ENCODE results near the gene SLC12A5.
"Not testable (repeated sequence)": the region's sequence is repeated elsewhere in the genome, so short reads cannot be mapped to it uniquely, and the experiment has no call there.

The SLC12A5 gene

DNA sequence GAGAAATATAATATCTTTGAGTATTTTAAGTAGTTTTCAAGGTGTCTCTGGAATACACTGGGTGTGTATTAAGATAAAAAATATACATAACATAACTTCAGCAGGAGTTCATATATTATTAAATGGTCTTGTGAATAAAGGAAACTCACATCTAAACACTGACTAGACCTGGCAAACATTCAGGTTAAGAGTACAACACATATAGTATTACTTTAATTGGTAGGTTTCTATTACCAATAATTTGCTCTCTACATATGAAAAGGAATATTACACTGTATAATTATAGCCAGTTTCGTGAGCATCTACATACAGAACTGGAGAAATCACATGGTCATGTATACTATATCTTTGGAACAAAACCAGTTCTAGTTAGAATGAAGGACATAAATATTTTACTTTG, 52.1 kb downstream of the SLC12A5 start:
- DNase-seq (ENCODE audit: low spot score), result no peak

GRCh38 chr20:46083101-46083500, 54.1 kb downstream of the SLC12A5 start:
- DNase-seq (ENCODE audit: low spot score), result no peak

DNA sequence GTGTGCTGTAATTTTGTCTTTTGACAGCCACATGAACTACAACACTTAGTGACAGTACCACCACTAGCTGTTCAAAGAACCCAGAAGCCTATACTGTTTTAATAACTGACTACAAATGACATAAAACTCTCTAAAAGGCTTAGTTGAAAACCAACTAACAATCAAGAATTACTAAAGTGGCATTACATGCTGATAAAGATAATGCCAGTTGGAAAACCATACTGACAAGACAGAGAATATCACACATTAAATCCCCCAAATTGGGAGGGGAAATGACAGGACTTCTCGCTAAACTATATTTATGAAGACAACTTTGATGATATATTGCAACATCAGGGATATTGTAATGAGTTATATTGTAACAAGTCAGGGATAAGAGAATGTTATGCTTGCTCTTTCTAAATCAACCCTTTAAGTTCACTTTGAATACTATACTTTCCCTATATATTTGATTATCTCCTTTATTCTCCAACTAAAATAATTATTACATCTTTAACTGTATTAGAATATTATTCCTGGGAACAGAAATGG, 54.6 kb downstream of the SLC12A5 start:
- no peak for DNase-seq (ENCODE audit: low spot score)

- no peak for DNase-seq (ENCODE audit: low spot score)
Observed at GRCh38 chr20:46084805-46085178, 55.8 kb downstream of the SLC12A5 start.

DNA sequence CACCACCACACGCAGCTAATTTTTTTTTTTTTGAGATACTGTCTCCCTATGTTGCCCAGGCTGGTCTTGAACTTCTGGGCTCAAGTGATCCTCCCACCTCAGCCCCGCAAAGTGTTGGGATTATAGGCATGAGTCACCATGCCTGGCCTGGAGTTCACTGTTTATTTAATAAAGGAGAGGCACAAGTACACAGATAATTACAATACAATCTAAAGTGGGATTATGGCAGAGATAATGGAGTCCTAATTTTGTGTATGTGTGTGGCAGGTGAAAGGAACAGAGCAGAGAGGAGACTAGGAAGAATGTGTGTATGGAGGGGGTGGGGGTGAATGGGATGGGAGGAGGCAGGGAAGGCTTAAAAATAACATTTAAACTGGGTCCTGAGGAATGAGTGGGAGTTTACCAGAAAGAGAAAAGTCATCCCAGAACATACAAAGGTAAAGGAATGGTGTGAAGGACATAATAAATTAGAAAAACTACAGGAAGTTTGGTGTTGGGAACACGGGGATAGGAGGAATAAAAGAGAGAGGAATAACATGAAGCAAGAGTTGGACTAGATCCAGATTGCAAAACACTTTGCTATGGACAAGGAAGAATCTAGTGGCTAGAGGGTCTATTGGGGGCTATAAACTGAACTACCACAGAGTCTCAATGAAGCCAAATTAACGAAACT, 56.3 kb downstream of the SLC12A5 start:
- DNase-seq (ENCODE audit: low spot score), result no peak

GRCh38 chr20:46087161-46087560, 58.1 kb downstream of the SLC12A5 start:
- DNase-seq (ENCODE audit: low spot score), result no peak

DNA sequence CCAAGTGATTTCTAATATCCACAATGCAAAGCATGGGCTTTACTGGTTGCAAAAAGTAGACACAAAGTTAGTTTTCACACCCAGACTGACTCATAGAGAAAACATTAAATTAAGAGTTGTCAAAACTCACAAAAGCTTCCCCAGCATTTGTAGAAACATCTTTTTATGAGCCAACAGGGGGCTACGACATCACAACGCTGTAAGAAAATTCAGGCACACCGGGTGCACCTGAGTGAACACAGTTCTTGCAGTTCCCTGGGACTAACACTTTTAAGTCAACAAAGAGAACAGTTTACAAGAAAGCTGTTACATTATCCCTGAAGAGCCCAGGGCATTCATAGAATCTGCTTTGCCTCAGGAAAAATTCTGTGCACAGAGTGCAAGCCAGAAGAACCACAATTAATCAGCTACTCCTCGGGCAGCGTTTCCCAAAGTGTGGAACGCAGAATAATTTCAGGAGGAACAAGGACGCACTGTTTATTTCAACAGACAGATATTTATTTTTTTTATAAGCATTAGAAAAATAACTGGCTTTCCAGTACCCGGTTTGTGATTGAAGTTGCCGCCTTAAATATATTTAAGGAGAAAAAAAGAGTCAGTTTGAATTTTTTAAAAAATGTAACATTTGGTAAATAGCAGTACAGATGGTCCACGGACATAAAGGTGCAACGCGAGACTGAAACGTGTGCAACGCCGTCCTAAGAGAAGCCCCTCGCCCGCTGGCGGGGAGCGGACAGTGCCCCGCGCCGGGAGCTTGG, 59.6 kb downstream of the SLC12A5 start:
- peak; percentile 53 for DNase-seq (ENCODE audit: low spot score)

GRCh38 chr20:46089167-46089416, 60.1 kb downstream of the SLC12A5 start:
- DNase-seq (ENCODE audit: low spot score), result no peak

- peak; percentile 98 for DNase-seq (ENCODE audit: low spot score)
Observed at GRCh38 chr20:46089417-46090388, 60.7 kb downstream of the SLC12A5 start, which contains the start of gene NCOA5. NCOA5 (minus strand) TSS chr20:46089962; CDS start chr20:46079424, 10,538 bp downstream.

DNA sequence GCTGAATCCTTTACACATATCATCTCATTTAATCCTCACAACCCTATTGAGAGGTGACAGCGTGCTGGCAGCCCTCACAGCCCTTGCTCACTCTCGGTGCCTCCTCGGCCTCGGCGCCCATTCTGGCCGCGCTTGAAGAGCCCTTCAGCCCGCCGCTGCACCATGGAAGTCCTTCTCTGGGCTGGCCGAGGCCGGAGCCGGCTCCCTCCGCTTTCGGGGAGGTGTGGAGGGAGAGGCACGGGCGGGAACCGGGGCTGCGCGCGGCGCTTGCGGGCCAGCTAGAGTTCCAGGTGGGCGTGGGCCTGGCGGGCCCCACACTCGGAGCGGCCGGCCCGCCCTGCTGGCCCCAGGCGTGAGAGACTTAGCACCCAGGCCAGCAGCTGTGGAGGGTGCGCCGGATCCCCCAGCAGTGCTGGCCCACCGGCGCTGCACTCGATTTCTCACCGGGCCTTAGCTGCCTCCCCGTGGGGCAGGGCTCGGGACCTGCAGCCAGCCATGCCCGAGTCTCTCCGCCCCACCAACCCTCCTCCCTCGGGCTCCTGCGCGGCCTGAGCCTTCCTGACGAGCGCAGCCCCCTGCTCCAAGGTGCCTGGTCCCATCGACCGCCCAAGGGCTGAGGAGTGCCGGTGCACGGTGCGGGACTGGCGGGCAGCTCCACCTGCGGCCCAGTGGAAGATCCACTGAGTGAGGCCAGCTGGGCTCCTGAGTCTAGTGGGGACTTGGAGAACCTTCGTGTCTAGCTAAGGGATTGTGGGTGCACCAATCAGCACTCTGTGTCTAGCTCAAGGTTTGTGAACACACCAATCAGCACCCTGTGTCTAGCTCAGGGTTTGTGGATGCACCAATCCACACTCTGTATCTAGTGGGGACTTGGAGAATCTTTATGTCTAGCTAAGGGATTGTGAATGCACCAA, 62.9 kb downstream of the SLC12A5 start:
- not testable (repeated sequence) for DNase-seq (ENCODE audit: low spot score)

DNA sequence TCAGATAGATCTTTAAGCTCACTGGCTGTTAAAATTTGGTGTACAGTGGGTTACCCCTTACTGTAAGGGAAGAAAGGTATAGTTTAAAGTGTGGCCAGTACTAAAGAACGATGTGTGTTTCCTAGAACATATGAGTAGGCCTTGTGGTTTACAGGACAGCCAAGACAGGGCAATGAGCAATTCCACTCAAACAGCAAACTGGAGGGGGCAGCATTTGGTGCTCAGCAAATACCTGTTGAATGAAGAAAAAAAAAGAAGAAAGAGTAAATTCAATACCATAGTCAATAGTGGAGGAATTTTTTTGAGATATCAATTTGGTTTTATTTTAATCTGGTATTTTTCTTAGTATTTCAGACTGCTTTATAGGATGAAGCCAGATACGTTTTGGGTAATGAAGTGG, 64.5 kb downstream of the SLC12A5 start:
- DNase-seq (ENCODE audit: low spot score), result no peak

DNA sequence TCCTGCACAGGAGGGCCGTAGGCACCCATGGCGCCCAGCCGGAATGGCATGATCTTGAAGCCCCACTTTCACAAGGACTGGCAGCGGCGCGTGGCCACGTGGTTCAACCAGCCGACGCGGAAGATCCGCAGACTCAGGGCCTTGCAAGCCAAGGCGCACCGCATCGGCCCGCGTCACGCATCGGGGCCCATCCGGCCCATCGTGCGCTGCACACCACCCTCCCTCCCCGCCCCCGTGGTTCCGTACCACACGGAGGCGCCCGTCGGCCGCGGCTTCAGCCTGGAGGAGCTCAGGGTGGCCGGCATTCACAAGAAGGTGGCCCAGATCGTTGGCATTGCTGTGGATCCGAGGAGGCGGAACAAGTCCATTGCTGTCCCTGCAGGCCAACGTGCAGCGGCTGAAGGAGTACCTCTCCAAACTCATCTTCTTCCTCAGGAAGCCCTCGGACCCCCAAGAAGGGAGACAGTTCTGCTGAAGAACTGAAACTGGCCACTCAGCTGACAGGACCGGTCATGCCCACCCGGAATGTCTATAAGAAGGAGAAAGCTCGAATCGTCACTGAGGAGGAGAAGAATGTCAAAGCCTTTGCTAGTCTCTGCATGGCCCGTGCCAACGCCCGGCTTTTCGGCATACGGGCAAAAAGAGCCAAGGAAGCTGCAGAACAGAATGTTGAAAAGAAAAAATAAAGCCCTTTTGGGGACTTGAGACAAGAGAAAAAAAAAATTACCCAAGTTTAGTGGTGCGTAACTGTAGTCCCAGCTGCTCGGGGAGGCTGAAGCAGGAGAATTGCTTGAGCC, 70.7 kb downstream of the SLC12A5 start:
- no peak for DNase-seq (ENCODE audit: low spot score)

DNA sequence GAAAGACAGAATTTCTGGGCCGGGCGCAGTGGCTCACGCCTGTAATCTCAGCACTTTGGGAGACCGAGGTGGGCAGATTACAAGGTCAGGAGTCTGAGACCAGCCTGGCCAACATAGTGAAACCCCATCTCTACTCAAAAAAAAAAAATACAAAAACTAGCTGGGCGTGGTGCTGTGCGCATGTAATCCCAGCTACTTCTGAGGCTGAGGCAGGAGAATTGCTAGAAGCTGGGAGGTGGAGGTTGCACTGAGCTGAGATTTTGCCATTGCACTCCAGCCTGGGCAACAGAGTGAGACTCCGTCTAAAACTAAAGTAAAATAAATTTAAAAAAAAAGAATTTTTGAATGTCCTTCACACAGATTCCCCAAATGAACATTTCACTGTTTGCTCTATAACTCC, 71.4 kb downstream of the SLC12A5 start:
- DNase-seq (ENCODE audit: low spot score), result not testable (repeated sequence)

- no peak for DNase-seq (ENCODE audit: low spot score)
Observed at GRCh38 chr20:46100988-46101387, 72.0 kb downstream of the SLC12A5 start.

- no peak for DNase-seq (ENCODE audit: low spot score)
Observed at GRCh38 chr20:46101957-46102356, 72.9 kb downstream of the SLC12A5 start.

GRCh38 chr20:46102940-46103339, 73.9 kb downstream of the SLC12A5 start:
- no peak for DNase-seq (ENCODE audit: low spot score)

- DNase-seq (ENCODE audit: low spot score), result no peak
Observed at GRCh38 chr20:46104262-46104661, 75.2 kb downstream of the SLC12A5 start.

DNA sequence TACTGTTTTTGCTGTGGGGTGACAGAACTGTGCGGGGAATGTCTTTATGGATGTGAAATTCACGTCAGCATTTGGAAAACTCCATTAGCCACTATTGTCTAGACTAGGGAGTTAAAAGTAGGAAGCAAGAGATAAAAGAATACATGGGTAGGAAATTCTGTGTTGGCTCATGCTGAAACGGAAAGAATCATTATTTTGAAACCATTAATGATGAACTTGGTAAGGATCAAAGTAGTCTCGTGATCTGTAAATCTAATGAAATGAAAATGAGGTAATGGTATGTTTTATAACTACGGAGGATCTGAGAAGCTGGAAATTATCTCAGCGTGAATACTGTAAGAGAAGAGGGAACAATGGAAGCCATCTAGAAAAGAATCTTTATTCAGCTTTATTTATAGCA, 78.0 kb downstream of the SLC12A5 start:
- DNase-seq (ENCODE audit: low spot score), result no peak

DNA sequence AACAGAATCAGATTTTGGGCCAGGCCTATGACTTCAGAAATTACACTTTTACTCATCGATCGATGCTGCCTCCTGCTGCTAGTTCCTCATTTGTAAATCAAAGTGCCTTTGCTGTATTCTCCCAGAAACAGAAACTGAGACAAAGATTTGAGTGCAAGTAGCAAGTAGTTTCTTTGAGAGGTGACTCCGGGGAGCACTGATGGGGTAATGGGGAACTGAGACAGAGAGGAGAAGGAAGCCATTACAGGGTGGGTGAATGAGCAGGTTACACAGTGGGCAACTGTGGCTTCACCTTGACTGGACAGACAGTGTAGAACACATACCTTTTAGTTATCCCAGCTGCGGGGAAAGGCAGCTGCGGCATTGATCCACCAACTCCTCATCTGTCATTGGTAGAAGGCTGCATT, 79.4 kb downstream of the SLC12A5 start:
- DNase-seq (ENCODE audit: low spot score), result no peak

- DNase-seq (ENCODE audit: low spot score), result no peak
Observed at GRCh38 chr20:46108976-46109375, 80.0 kb downstream of the SLC12A5 start.
